ENCODE results near the gene FIP1L1. TPM values are rescaled to one million over a fixed set of nuclear protein-coding genes. Genes with fewer than 3 reads are reported as not detected.
A peak's percentile ranks its signal among the peaks of the same experiment; 100 is the strongest.
"Not testable (repeated sequence)": the region's sequence is repeated elsewhere in the genome, so short reads cannot be mapped to it uniquely, and the experiment has no call there.

The FIP1L1 gene, protein sequence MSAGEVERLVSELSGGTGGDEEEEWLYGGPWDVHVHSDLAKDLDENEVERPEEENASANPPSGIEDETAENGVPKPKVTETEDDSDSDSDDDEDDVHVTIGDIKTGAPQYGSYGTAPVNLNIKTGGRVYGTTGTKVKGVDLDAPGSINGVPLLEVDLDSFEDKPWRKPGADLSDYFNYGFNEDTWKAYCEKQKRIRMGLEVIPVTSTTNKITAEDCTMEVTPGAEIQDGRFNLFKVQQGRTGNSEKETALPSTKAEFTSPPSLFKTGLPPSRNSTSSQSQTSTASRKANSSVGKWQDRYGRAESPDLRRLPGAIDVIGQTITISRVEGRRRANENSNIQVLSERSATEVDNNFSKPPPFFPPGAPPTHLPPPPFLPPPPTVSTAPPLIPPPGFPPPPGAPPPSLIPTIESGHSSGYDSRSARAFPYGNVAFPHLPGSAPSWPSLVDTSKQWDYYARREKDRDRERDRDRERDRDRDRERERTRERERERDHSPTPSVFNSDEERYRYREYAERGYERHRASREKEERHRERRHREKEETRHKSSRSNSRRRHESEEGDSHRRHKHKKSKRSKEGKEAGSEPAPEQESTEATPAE
- total RNA-seq = 52.0 and 56.0 TPM in 2 replicates

DNA sequence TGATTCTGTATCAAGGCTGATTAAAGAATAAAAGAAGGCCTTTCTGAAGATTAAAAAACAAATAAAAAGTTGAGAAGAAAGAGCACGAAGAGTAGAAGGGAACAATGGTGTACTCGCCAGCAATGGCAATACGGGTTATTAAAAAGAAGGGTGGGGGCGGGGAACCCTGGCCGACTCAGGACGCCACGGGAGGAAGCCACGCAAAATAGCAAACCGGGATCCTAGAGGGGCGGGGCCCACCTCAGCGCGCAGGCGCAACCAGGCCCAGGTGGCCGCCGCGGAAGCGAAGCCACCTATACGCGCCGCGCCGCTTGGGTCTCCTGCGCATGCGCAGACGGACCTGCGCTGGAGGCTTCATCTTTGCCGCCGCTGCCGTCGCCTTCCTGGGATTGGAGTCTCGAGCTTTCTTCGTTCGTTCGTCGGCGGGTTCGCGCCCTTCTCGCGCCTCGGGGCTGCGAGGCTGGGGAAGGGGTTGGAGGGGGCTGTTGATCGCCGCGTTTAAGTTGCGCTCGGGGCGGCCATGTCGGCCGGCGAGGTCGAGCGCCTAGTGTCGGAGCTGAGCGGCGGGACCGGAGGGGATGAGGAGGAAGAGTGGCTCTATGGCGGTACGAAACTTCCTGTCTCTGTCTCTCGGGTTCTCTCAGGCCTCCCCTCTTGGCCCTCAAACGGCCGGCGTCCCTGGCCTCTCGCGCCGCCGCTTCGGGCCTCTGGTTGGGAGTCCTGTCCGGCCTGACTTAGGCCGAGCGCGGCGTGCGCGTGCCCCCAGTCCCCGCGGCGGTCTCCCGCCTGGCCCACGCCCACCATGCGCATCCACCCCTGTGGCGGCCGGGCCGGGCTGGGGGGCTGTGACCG lies at the start of gene FIP1L1:
Gene FIP1L1 (plus strand): TSS at position 323 of the 852 bp plus-strand sequence. CDS start 198 bp downstream, at position 521.
- DNase-seq (ENCODE audit: low read depth, low spot score) = peak; percentile 65

DNA sequence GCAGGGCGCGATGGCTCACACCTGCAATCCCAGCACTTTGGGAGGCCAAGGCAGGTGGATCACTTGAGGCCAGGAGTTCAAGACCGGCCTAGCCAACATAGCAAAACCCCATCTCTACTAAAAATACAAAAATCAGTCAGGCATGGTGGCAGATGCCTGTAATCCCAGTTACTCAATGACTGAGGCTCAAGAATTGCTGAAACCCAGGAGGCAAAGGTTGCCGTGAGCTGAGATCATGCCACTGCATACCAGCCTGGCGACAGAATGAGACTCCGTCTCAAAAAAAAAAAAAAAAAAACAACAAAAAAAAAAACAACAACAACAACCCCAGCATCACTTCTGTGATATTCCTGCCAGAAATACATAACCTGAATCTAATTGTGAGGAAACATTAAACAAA lies 42.5 kb upstream of the FIP1L1 start:
- not testable (repeated sequence) for DNase-seq (ENCODE audit: low read depth, low spot score)

DNA sequence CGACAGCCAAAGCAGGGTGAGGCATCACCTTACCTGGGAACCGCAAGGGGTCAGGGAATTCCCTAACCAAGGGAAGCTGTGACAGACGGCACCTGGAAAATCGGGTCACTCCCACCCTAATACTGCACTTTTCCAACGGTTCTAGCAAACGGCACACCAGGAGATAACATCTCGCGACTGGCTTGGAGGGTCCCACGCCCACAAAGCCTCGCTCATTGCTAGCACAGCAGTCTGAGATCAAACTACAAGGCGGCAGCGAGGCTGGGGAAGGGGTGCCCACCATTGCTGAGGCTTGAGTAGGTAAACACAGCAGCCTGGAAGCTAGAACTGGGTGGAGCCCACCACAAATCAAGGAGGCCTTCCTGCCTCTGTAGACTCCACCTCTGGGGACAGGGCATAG lies 37.3 kb upstream of the FIP1L1 start:
- not testable (repeated sequence) for DNase-seq (ENCODE audit: low read depth, low spot score)

DNA sequence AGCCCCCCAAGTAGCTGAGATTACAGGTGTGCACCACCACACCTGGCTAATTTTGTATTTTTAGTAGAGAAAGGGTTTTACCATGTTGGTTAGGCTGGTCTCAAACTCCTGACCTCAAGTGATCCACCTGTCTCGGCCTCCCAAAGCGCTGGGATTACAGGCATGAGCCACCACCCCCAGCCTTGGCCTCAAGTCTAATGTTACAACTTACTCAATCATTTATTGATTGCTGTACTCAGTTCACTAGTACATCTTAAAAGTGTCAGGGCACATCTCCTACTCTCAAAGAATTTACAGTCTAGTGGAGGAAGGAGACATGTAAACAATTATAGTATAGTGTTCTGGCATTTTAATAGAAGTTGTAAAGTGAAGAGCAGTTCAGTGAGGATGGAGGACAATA lies 31.0 kb upstream of the FIP1L1 start:
- DNase-seq (ENCODE audit: low read depth, low spot score) = not testable (repeated sequence)

DNA sequence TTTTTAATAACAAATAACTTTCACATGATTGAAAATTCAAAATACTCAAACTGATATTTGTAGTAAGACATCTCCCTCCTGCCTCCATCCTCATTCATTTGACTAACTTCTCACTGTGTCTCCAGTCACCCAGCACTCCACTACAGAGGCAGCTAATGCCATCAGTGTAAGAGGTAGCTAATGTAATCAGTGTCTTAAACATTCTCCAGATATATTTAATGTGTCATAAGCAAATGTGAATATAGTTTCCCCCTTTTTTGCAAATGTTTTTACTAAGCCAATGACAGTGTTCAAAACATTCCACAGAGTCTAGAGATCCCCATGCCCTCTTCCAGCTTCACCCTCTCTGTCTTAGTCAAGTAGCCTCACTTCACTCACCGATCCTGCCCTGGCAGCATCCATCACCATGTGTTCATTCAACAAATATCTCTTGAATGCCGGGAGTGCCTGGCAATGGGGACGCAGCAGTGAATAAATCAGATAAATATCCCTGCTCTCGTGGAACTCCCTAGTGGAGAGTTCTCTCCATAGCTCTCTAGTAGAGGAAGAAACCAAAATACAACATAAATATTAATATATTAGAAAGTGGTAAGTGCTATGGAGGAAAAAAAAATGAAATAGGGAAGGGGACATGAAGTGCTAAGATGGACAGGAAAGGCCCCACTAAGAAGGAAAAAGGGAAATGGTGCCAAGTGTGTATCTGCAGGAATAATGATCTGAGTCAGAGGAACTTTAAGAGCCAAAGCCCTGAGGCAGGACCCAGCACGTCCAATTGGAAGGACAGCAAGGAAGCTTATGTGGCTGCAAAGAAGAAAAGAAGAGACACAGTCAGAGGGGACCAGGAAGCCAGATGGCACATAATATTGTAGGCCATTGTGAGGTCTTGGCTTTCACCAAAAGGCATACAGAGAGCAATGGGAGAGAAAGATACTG lies 30.3 kb upstream of the FIP1L1 start:
- DNase-seq (ENCODE audit: low read depth, low spot score) = peak; percentile 33

DNA sequence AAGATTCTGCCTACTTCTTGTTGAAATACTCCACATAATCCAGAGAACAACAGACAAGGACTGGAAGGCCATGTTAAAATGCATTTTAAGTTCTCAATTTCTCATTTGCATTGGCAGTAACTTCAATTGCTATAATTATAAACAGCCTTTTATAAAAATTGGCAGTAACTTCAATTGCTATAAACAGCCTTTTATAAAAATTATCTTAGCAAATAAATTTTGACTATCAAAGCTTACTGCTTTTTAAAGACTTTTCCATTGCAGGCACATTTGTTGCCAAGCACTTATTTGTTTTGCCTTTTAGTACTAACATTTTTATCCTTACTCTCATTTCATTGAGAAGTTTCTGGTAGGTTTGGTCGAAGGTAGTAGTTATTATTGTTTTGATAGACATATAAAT lies 29.4 kb upstream of the FIP1L1 start:
- no peak for DNase-seq (ENCODE audit: low read depth, low spot score)

DNA sequence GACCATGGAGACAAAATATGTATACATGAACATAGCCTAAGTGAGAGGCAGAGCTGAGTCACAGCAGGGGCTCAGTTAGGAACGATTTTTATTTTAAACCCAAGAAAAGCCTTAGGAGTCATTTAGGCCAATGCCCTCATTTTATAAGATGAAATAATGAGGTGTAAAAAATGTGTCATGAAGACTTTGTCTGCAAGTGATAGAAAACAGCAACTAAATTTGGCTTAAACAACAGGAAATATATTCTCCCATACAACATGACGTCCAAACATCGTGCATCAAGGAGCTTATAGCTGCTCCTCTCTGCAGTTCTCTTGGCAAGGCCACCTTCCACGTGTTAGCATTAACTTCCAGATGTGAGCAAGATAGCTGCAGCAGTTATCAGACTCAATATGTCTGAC lies 28.4 kb upstream of the FIP1L1 start:
- no peak for DNase-seq (ENCODE audit: low read depth, low spot score)

DNA sequence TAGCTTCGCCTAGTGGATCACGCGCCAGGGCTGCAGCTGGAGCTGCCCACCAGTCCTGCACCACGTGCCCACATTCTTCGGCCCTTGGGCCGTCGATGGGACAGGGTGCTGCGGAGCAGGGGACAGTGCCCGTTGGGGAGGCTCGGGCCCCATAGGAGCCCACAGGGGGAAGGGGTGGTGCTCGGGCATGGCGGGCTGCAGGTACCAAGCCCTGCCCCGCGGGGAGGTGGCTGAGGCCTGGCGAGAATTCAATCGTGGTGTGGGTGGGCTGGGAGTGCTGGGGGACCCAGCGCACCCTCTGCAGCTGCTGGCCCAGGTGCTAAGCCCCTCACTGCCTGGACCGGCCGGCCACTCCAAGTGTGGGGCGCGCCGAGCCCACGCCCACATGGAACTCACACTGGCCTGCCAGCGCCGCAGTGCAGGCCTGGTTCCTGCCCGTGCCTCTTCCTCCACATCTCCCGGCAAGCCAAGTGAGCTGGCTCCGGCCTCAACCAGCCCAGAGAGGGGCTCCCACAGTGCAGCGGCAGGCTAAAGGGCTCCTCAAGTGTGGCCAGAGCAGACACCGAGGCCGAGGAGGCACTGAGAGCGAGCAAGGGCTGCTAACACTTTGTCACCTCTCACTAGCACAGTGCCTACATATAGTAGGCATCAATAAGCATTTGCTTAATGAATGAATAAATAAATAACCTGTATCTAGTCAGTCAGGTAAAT lies 23.3 kb upstream of the FIP1L1 start:
- no peak for DNase-seq (ENCODE audit: low read depth, low spot score)

DNA sequence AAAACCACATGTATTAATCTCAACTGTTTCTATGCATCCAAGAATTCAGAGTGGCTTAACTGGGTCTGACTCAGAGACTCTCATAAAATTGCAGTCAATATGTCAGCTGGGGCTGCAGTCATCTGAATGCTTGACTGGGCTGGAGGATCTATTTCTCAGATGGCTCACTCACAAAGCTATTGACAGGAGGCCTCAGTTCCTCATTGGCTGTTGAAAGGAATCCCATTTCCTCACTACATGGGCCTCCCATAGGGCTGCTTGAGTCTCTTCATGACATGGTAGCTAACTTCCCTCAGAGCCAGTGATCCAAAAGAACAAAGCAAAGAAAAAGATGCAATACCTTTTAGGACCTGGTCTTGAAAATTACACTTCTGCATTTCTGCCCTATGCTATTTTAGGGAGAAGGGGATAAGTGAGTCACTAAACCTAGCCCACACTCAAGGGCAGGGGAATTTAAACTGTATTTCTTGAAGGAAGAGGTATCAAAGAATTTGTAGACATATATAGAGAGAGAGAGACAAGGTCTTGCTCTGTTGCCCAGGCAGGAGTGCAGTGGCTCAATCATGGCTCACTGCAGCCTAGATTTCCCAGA lies 21.4 kb upstream of the FIP1L1 start:
- DNase-seq (ENCODE audit: low read depth, low spot score) = no peak

DNA sequence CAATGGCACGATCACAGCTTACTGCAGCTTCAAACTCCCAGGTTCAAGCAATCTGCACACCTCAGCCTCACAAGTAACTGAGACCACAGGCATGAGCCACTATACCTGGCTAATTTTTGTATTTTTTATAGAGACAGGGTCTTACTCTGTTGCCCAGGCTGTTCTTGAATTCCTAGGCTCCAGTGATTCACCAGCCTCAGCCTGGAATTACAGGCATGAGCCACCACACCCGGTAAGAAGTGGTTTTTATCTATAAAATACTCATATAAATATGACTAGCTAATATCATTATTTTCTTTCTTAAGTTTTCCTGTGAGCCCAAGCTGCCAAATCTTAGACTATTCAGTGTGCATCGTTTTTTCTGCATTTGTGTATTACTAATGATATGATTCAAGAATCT lies 16.0 kb upstream of the FIP1L1 start:
- DNase-seq (ENCODE audit: low read depth, low spot score) = no peak

DNA sequence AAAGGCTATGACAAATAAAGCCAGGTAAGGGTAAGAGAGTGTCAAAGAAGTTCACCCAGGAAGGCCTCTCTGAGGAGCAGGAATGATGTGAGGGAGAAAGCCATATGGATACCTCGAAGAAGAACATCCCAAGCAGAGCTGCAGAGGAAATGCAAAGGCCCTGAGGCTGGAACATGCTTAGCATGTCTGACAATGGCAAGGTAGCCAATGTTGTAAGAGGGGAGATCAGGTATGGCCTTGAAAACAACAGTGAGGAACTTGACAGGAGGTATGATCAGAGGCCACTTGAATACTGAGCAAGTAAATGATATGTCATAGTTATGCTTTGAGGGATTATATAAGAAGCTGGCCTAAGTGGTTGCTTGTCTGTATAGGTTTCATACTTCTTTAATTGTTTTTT lies 15.3 kb upstream of the FIP1L1 start:
- DNase-seq (ENCODE audit: low read depth, low spot score) = no peak

DNA sequence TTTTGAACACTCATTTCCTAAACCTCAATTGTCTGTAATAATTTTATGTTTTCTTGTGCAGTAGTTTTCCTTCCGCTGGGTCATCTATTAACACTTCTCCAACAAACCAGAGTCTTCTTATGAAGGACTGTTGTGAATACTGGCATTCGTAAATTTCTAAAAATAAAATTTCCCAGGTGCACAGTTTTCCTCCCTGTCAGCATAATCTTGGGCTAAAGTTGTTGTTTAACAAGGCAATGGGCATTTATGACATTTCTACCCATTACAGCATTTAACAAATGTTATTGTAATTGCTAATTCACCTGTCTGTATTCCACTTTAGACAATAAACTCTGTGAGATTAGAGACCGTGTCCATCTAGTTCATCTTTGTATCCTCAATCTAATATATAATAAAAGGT lies 12.8 kb upstream of the FIP1L1 start:
- no peak for DNase-seq (ENCODE audit: low read depth, low spot score)

DNA sequence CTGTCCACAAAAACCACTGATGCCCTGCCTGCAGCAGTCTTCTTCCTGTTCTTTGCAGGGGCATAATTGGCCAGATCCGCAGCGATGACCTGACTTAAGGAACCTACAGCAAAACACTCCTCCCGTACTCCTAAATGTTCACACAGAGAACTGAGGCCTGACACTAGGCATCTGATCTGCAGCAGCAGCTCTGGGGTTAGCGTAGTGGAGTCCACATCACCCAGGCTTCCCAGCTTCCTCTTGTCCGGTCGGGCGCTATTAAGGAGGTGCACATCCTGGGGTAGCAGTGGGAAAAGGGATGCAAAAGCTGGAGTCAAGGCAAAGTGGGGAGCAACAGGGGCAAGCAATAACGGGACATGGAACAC lies 12.3 kb upstream of the FIP1L1 start:
- no peak for DNase-seq (ENCODE audit: low read depth, low spot score)

DNA sequence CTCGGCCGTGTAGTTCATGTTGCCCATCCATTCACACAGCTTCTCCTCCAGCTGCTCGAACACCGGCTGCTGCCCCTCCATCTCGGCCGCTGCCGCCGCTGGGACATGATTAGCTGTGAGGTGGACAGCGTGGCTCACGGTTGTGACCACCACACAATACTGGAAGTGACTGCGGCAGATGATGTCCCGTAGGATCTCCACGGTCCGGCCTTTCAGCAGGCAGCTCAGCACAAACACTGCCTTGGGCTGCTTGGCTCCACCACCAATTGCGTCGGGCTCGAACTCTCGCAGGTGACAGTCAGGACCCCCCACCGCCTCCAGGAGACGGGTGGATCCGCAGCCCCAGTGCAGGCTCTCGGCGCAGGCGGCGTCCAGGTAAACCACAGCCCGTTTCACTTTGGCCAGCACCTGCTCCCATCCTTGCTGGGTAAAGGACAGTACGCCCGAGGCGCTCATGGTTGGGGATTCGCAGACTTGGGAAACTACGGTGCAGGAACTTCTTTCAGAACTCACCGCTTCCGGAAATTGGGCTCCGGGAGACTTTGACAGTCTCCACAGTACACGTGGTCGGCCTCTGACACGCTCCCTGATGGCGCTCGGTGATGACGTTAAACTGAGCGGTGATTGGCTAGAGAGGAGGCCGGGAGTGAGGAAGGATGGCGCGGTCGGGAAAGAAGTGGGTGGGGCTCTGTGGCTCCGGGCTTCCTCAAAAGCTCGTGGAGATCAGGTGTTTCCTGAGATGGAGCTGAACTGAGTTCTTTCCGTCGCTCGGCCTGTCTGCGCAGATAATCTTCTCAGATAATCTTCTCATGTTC lies 11.7 kb upstream of the FIP1L1 start, which contains the start of gene SCFD2:
Gene SCFD2 (minus strand): TSS at position 576 of the 815 bp plus-strand sequence.
- DNase-seq (ENCODE audit: low read depth, low spot score) = peak; percentile 91

DNA sequence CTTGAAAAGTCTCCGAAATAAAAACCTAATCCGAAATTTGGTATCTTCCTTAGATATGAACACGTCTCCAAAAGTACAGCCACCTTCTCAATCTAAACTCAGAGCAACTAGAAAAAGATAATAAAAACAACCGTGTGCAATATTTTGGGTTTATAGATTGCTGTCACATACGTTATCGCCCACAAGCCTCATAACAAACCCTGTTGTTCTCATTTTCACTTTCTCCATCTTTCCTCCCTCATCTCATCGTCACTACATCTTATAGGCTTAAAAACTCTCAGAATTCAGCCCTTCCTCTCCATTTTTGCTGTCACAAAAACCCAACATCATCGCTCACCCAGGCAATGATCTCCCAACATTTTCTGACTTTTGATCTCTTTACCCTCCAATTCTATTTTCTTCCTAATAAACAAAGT lies 11.1 kb upstream of the FIP1L1 start:
- no peak for DNase-seq (ENCODE audit: low read depth, low spot score)

DNA sequence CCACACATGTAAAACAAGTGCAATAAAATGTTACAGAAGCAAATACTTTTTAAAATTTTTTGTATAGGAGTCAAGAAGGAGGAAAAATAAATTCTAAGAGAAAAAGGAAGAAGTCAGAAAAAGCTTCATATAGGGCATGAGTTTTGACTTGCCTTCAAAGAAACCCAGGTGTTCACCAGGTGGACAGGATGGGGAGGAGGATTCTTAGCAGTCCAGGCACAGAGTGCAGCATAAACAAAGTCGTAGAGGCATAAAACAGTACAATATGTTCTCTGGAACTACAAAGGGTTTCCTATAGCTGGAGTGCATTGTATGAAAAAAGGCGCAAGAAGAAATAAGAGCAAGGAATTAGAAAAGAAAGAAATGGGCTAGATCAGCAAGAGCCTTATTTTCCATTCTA lies 9.7 kb upstream of the FIP1L1 start:
- no peak for DNase-seq (ENCODE audit: low read depth, low spot score)

DNA sequence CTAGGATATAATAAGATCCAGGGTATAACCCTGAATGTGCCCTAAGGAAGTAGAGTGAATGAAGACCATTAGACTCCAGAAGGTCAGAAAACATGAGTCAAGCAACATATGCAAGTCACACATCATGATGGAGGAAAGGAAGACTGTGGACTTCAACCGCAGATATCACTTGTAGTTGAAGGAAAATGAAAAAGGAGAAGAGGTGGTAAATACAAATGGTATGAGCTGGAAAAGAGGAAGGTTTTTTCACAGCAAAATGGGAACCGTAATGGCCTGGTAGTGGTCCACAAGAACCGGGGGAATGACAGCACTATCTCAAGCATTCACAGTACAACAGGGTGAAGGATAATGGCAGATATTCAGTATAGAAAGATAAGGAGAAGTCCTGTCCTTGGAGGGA lies 6.4 kb upstream of the FIP1L1 start:
- no peak for DNase-seq (ENCODE audit: low read depth, low spot score)

DNA sequence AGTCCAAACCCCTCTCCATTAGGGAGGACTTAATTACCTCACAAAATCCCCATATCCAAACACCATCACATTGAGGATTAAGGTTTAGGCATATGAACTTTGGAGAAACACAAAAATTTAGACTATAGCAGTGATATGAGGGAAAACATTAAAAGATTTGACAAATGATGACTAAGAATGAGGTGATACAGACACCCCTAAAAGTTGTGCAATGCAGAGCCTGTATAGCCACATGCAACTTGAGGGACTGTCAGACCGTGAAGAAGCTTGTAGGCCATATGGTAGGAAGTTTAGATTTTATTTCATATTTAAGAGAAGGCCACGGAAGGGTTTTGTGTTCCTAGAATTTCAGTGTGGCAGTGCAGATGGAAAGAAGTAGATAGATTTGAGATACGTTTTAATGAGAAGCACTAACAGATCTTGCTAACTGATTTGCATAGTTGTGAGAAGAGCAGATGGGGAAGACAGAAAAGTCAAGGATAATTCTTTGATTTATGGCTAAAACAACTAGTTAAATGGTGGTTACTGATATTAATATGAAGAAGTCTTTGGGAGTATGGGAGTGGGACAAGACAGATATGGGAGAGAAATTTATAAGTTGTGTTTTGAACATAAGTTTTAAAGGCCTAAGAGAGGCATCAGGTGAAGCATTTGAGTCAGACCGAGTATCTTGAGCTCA lies 5.5 kb upstream of the FIP1L1 start:
- DNase-seq (ENCODE audit: low read depth, low spot score) = no peak

All from pulmonary artery endothelial cell (primary cell).